Measurements from ENCODE around the gene PEA15. TPM values are rescaled to one million over a fixed set of nuclear protein-coding genes. Genes with fewer than 3 reads are reported as not detected.

PEA15 gene
- total and polyA plus RNA-seq, 2 of the 8 experiments (the other 6 are each of a cell fraction or from before 2014, with no cell fraction given), result 71.3 to 75.1 TPM

- Histone ChIP-seq H4K20me1 (replicated peaks in 1 of 2; ENCODE audit: control insufficient read depth in 1 of 2, insufficient read depth in 2 of 2, low read length in 2 of 2) (peaks cover 0 to 2% of the 10 kb centered on the region in 2 experiments), H3K23ac (ENCODE audit: insufficient read length) (no peak overlapping the region), H4K8ac (ENCODE audit: extremely low read depth, insufficient read depth, low read length) (no peak overlapping the region), H2BK15ac (ENCODE audit: low read length) (no peak overlapping the region), H2BK5ac (ENCODE audit: low read depth, low read length) (no peak overlapping the region), H4K91ac (replicated peaks; ENCODE audit: insufficient read length, low read length) (no peak overlapping the region), H3K14ac (ENCODE audit: insufficient read length) (no peak overlapping the region), H3K4ac (replicated peaks; ENCODE audit: insufficient read length, low read depth, low read length) (no peak overlapping the region), H3K79me1 (ENCODE audit: low read depth, low read length) (no peaks in the 10 kb centered on the region), H3K4me2 (ENCODE audit: insufficient read depth in 1 of 2, low read depth in 2 of 2, low read length in 2 of 2) (no peak overlapping the region), H3K79me2 (ENCODE audit: control insufficient read depth in 1 of 2, insufficient read depth in 2 of 2, low read length in 2 of 2) (no peaks in the 10 kb centered on the region), H3K4me1 (replicated peaks in 1 of 4; ENCODE audit: control insufficient read depth in 3 of 4, insufficient read depth in 4 of 4, low read length in 3 of 4) (no peaks in the 10 kb centered on the region), H2BK120ac (replicated peaks; ENCODE audit: low read depth, low read length) (no peak overlapping the region), H3K23me2 (ENCODE audit: low read depth, low read length) (no peaks in the 10 kb centered on the region), H2BK12ac (ENCODE audit: low read depth, low read length) (no peak overlapping the region), H4K5ac (ENCODE audit: insufficient read length, low read depth, low read length) (no peak overlapping the region), H3K36me3 (ENCODE audit: control insufficient read depth in 2 of 4, insufficient read depth in 4 of 4, low read length in 3 of 4) (peaks cover 21 to 79% (median 54%) of the 10 kb centered on the region in 4 experiments), H3K56ac (replicated peaks; ENCODE audit: insufficient read length, low read depth, low read length) (no peak overlapping the region), H2AFZ (ENCODE audit: low read length) (no peak overlapping the region), H3K9me3 (ENCODE audit: insufficient read depth in 2 of 2, low read depth in 1 of 2, low read length in 1 of 2) (no peaks in the 10 kb centered on the region), H3K18ac (ENCODE audit: extremely low read depth, low read length) (no peak overlapping the region), H2AK5ac (ENCODE audit: low read depth, low read length) (no peak overlapping the region), H3K27me3 (replicated peaks in 1 of 4; ENCODE audit: control insufficient read depth in 3 of 4, extremely low read depth in 1 of 4, insufficient read depth in 3 of 4, low read length in 3 of 4) (no peaks in the 10 kb centered on the region), H3K4me3 (ENCODE audit: extremely low read depth in 1 of 4, insufficient read depth in 2 of 4, low read depth in 3 of 4, low read length in 4 of 4) (no peak overlapping the region), H3K9ac (replicated peaks in 1 of 4; ENCODE audit: extremely low read depth in 1 of 4, low read depth in 3 of 4, low read length in 3 of 4) (no peak overlapping the region), H2BK20ac (ENCODE audit: low read length) (no peak overlapping the region), H3K27ac (ENCODE audit: low read depth, low read length) (no peak overlapping the region)
- no peak for DNase-seq (ENCODE audit: low read depth in 1 of 2, low spot score in 2 of 2)
- ChIA-PET POLR2A (ENCODE audit: partially characterized antibody) (interaction anchor here (0.9 to 1.1 kb wide), 2 partner anchors 15 to 34 kb away, joined by 3 to 6 read pairs; partner anchors contain the start of gene DCAF8), CTCF (ENCODE audit: partially characterized antibody) (interaction anchor here (0.7 to 3.4 kb wide), 15 partner anchors 9 to 150 kb away, joined by 3 to 28 read pairs (median 5); no protein-coding TSS in a partner anchor)
- no peak for TF ChIP-seq GTF2F1 (IDR thresholded peaks at IDR 0.05; ENCODE audit: borderline replicate concordance, low read depth, low read length)
- no peak for TF ChIP-seq CTBP2 (IDR thresholded peaks at IDR 0.05; ENCODE audit: borderline replicate concordance, insufficient read depth, insufficient read length, low read length)
- TF ChIP-seq ASH2L (IDR thresholded peaks at IDR 0.05; ENCODE audit: low read length), result no peak
- TF ChIP-seq KDM1A (IDR thresholded peaks at IDR 0.05; ENCODE audit: borderline replicate concordance, low read length), result no peak
- no peak for TF ChIP-seq BRCA1 (IDR thresholded peaks at IDR 0.05; ENCODE audit: low read depth, low read length)
- no peak for TF ChIP-seq RBBP5 (IDR thresholded peaks at IDR 0.05; ENCODE audit: borderline replicate concordance, low read depth, low read length)
- TF ChIP-seq SIX5 (IDR thresholded peaks at IDR 0.05; ENCODE audit: low read depth, low read length), result no peak
- TF ChIP-seq BCL11A (IDR thresholded peaks at IDR 0.05; ENCODE audit: low read depth in 2 of 2, low read length in 2 of 2), result no peak
- TF ChIP-seq USF2 (IDR thresholded peaks at IDR 0.05; ENCODE audit: low read length), result no peak
- TF ChIP-seq POLR2AphosphoS5 (IDR thresholded peaks at IDR 0.05; ENCODE audit: low read depth, low read length), result no peak
- no peak for TF ChIP-seq SRF (IDR thresholded peaks at IDR 0.05; ENCODE audit: low read depth, low read length)
- no peak for TF ChIP-seq CEBPB (IDR thresholded peaks at IDR 0.05; ENCODE audit: low read depth, low read length)
- no peak for FAIRE-seq
These were observed 23.2 kb downstream of the PEA15 start for GRCh38 chr1:160228431-160228830.
